ENCODE measurements around the gene TUBAL3.
A peak's percentile ranks its signal among the peaks of the same experiment; 100 is the strongest.
"Not testable (repeated sequence)": the region's sequence is repeated elsewhere in the genome, so short reads cannot be mapped to it uniquely, and the experiment has no call there.

The TUBAL3 gene

DNA sequence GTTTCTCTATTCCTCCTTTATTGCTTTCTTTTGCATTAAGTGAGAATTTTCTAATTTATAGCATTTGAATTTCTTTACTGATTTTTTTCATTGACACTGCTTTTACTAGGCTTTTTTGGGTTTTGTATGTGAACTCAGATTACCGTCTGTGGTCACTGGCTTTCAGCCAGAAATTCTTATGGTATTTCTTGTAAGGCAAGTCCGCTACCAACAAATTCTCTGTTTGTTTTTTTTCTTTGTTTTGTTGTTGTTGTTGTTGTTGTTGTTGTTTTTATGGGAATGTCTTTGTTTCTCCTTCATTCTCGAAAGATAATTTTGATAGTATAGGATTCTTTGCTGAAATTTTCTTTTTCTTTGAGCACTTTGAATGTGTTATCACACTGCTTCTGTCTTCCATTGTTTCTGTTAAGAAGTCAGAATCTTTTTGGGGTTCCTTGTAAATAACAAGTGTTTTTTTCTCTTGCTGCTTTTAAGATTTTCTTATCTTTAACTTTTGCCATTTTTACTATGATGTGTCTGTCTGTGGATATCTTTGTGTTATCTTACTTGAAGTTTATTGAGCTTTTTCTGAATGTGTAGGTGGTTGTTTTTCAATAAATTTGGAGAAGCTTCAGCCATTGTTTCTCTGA, 15.0 kb upstream of the TUBAL3 start:
- no peak for DNase-seq

DNA sequence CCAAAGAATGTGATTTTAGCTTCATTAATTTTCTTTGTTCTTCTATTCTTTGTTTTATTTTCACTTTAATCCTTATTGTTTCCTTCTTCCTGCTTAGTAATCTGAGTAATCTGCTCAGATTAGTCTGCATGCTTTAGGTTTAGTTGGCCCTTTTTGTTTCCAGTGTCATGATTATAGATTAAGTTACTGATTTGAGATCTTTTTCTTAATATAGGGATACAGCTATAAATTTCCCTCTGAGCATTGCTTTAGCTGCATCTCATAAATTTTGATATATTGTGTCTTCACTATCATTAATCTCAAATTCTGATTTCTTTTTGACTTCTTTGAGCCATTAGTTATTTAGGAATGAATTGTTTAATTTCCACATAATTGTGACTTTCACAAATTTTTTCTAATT, 14.0 kb upstream of the TUBAL3 start:
- no peak for DNase-seq

DNA sequence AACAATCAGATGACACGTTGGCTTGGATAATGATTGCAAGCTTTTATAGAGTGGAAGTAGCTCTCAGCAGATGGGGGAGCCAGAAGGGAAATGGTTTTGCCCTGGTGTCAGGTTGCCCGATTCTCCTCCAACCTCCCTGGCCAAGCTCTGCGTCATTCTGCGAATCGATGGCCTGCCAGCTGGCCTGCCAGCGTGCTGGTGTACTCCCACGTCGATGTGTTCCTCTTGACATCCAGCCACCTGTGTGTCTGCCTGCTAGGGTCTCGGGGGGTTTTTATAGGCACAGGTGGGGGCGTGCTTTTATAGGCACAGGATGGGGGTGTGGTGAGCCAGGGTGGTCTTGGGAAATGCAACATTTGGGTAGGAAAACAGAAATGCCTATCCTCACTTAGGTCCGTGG, 12.4 kb upstream of the TUBAL3 start:
- DNase-seq, result no peak

DNA sequence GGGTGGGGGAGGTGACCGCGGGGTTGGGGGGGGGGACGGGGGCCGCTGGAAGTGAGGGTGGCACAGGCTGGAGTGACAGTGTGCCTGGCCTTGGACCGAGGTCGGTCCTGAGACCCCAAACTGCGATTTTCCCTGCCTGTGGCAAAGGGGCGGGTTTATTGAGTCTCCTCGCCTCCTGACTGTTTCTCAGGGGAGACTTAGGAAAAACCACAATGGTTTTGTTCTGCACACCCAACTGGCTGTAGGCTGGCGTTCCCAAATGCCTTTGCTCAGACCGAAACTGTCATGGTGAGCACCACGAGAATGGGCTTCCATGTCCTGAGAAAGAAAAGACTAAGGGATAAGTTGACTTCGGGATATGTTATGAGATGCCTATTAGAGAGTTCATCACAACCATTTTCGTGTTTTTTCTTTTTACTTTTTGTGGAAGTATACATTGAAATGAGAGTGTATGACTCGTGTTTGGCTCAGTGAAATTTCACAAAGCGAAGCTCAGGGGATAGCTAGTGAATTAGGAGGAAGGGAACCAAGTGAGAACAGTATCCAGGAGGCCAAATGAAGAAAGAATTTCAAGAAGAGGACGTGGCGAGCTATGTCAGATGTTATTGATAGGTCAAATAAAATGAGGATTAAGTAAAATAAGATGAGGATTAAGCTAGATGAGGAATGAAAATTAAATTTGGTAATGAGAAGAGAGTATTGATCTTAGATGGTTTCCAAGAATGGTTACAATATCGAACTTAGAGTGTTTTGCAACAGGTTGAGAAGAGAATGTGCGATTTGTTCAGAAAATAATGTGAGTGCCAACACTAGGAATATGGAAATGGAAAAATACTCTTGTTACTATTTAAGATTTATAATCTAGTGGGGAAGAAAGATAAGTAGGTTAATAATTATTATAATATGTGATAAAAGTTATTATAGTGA, 8.6 kb upstream of the TUBAL3 start:
- no peak for DNase-seq

DNA sequence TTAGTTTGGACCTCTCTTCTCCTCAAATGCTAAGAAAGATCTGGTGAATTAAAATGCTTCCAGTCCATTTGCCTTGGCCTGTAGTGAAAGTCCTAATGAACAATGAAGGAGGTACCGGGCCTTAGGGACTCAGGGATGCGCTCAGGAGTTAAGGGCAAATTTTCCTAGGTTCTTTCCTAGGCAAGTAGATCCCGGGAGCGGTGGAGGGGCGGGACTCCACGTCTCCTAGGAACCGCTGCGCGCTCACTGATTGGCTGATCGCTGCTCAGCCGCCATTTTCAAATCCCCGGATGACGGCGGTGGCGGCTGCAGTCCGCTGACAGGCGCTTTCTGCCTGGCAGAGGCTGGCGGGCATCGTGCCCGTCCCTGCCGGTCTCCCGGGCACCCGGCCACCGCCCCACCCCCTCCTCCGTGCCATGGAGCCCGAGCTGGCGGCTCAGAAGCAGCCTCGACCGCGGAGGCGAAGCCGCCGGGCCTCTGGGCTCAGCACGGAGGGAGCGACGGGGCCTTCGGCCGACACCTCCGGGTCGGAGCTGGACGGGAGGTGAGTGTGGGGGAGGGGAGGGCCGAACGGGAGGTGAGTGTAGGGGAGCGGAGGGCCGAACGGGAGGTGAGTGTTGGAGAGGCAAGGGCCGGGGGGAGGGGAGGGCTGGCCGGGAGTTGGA, 7.8 kb upstream of the TUBAL3 start, which contains the start of gene NET1:
NET1 (plus strand) TSS at position 281 of the 665 bp plus-strand sequence; CDS start at position 417, 136 bp downstream.
- DNase-seq, result peak; percentile 51 to 55

DNA sequence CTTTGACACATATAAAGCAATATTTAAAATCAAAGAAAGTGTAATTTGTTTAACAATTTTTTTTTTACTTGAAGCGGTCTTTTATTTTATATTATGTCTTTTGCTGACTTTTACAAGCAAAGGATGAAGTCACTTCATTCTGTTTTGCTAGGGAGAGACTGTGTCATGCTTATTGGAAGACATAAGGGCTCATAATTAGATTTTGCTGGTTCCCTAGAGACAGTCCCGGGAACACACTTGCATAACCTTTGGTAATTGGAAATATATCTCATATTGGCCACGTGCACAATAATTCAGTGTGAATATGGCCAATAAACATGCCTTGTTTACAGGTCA, 7.3 kb upstream of the TUBAL3 start:
- DNase-seq, result no peak

DNA sequence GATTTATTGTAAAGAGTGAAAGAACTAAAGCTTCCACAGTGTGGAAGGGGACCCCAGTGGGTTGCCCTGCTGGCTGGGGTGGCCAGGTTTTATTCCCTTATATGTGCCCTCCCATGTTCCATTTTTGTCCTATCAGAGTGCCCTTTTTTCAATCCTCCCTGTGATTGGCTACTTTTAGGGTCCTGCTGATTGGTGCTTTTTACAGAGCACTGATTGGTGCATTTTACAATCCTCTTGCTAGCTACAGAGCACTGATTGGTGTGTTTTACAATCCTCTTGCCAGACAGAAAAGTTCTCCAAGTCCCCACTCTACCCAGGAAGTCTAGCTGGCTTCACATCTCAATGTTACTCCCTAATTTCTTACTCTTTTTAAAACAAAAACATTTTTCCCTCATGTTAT, 6.2 kb upstream of the TUBAL3 start:
- not testable (repeated sequence) for DNase-seq

DNA sequence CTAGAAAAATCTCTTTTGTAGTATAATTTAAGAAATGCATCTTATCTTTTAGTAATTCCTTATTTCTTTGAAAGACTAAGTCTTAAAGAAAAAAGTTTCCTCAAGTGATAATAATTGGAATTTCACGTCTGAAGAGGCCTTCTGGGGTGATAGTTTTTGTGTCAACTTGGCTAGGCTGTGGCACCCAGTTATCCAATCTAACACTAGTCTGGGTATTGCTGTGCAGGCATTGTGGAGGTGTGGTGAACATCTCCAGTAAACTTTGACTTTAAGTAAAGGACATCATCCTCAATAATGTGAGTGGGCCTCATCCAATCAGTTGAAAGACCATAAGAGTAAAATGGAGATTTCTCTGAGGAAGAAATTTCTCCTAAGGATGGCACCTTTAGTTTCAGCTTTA, 2.3 kb upstream of the TUBAL3 start:
- no peak for DNase-seq

DNA sequence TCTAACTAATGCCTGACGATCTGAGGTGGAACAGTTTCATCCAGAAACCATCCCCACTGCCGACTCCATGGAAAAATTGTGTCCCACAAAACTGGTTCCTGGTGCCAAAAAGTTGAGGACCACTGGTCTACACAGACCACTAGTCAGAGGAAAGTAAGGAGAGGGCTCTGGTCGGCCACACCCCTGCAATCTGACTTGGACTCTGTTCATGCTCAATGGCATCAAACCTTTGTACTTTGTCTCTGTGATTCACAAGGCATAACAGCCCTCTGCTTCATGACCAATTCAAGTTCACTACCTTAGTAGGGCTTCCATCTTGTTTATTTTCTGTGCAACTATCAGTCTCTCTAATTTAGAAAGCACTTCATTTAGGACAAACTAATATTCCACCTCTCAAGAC, 1.8 kb downstream of the TUBAL3 start:
- no peak for DNase-seq

DNA sequence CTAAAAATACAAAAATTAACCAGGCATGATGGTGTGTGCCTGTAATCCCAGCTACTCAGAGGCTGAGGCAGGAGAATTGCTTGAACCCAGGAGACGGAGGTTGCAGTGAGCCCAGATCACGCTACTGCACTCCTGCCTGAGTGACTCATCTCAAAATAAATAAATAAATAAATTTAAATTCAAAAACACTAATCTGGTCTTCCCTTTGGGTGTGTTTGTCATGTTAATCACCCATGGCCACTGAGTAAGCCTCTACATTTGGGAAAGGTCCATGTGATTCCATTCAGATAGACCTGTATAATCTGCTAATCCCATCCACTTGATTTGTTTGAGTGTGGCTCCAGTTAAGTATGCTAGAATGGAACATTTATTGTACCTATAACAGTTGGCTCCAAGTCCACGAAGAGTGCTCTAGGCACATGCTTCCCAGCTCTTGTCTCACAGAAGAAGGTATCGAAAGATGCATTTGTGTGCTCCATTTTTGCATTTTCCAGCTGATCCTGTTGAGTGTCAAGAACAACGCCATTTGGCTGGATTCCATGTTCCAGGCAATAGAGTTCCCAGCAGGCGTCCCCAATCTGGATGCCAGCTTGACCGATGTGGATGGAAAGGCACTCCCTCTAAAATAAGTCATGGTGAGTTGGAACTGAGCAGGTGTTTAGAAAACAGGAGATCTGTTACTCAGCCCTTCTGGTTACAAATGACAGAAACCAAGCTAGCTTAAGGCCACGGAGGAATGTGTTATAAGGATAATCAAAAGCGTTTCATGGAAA, 4.0 kb downstream of the TUBAL3 start:
- DNase-seq, result no peak

DNA sequence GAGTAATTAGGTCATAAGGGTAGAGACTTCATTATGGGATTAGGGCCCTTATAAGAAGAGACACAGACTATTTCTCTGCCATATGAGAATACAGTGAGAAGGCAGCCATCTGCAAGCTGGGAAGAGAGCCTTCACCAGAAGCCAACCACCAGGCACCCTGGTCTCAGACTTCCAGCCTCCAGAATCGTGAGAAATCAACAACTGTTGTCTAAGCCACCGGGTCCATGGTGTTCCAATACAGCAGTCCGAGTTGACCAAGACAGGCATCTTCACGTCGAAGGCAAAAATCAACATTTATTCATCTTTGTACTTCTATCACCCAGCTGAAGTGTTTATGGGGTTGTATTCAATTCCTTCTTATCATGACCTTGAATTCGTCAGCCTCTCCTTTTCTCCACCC, 5.3 kb downstream of the TUBAL3 start:
- no peak for DNase-seq

DNA sequence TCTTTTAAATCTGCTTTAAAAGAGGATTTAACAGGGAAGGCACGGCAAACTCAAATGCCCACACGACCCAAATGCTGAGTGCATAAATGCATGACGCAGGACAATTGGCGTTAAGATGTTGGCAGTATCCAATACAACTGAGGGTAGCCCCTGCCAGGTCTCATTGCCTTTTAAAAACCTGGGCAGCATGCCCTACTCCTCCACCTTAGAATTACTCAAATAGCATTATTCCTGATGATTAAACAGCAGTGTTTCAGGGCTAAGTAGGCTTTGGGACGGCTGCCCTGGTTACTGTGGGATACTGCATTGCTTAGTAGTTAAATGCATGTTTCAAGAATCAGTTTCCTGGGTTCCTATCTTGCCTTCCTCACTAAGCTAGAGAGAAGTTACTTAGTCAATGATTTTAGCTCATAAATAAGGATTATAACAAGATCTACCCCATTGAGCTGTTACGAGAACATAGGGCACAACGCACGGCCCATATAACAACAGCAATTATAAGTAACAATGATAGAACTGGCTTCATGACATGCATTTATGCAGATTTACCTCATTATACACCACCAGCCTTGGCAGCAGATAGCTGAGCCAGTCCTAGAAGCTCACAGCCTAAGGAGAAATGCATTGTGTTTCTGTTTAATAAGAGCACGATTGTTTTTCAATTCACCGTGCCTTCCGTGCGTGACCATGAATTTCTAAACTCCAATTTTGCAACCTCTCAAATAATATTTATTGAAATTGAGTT, 7.9 kb downstream of the TUBAL3 start:
- no peak for DNase-seq

DNA sequence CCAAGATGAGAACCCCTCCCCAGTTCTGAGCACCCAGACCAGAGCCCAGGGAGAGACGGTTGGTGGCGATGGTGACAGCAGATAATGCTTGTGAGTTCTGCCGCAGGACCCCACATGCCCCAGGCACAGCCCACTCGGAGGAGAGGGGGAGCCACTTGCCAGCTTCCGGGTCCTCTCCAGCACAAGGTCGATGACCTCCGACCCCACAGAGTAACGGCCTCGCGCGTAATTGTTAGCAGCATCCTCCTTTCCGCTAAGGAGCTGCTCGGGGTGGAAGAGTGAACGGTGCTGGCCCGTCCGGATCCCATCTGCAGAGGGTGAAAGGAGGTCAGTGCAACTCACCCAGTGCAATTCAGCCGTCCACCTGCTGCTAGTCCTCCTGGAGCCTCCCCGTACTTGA, 9.5 kb downstream of the TUBAL3 start:
- DNase-seq, result no peak

DNA sequence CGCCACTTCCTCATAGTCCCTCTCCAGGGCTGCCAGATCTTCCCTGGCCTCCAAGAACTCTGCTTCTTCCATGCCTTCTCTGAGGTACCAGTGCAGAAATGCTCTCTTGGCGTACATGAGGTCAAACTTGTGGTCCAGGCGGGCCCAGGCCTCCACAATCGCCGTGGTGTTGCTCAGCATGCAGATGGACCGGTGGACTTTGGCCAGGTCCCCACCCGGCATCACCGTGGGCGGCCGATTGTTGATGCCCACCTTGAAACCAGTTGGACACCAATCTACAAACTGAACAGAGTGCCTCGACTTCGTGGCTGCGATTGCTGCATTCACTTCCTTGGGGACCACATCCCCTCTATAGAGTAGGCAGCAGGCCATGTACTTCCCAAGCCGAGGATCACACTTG, 11.1 kb downstream of the TUBAL3 start:
- no peak for DNase-seq

DNA sequence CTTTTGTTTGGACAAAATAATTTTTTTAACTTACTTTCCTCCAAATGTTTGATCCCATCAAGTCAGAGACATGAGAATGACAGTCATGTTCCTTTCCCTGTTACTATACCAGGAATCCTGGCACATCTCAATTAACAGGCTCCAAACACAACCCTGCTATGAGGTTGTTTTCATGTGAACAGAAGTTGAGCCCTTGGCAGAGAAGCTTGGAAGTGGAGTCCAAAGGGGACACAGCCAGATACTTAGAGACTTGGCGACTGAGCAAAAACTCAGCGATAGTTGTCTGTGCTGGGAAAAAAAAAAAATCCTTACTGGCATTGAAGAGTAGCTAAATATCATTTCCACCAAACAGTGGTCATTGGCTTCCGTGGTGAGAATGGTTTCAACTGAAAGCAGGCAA, 12.8 kb downstream of the TUBAL3 start:
- DNase-seq, result no peak

DNA sequence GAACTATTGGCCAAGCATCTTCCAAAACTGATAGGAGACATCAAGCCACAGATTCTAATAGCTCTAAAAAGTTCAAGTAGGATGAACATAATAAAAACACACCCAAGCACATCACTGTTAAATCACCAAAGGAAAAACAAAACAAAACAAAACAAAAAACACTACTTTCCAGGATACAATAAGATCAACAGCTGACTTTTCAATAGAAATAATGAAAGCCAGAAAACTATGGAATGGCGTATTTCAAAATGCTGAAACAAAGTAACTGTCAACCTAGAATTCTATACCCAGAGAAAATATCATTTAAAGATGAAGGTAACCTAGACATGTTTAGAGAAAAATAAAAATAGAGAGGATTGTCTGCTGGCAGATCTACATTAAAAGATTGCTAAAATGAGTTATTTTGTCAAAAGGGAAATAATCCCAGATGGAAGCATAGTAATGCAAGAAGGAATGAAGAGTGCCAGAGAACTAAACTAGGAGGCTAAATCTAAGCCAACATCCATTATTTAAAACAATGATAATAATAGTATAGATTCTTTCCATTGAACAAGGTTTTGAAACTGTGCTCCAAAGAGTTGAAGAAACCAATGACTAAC, 13.9 kb downstream of the TUBAL3 start:
- no peak for DNase-seq

DNA sequence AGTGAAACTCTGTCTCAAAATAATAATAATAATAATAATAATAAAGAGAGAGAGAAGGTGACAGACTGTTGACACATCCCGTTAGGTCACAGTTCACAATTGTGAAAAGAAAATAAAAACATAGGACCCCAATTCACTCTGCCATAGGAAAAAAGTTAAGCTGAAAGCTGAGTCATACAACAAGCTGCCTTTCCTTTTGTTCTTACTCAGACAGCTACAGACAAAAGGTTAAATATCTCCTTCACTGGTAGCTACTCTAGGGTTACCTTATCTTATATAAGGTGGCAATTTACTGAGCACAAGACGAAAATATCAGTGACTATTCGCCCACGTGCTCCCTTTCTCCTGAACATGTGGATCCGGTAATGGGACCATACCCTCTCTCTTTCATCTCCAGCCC, 17.5 kb downstream of the TUBAL3 start:
- DNase-seq, result no peak

DNA sequence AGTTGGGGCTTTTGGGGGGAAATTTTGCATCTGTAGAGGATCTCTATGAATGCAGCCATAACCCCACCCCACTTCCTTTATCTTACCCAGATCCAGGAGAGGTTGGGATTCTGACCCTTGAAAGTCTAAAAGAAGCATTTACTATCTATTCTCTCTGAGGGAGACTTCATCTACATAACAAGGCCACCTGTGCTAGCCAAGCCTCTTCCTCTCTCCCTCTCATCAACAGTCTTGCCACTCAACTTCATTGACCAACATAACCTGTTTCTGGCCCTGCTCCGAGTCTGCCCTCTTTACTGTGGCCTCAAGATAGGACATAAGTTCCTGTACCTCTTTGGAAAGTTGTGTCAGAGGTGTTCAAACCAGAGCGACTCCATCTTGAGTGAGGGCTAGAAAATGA, 19.4 kb downstream of the TUBAL3 start:
- no peak for DNase-seq

DNA sequence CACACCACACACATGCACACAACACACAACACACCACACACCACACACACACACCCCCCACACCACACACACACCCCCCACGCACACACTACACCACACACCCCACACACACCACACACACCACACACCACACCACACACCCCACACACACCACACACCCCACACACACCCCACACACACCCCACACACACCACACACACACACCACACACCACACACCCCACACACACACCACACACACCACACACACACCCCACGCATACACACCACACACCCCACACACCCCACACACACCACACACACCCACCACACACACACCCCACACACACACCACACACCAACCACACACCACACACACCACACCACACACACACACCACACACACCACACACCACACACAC, 23.4 kb downstream of the TUBAL3 start:
- DNase-seq, result no peak

DNA sequence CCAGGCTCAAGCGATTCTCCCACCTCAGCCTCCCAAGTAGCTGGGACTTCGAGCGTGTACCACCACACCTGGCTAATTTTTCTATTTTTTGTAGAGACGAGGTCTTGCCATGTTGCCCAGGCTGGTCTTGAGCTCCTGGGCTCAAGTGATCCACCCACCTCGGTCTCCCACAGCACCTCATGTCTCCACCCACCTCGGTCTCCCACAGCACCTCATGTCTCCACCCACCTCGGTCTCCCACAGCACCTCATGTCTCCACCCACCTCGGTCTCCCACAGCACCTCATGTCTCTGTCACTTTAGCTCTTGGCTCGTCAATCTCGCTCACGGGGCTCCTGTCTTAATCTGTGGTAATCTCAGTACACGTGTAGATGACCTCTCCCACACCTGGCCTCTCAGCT, 24.2 kb downstream of the TUBAL3 start:
- DNase-seq, result not testable (repeated sequence)

DNA sequence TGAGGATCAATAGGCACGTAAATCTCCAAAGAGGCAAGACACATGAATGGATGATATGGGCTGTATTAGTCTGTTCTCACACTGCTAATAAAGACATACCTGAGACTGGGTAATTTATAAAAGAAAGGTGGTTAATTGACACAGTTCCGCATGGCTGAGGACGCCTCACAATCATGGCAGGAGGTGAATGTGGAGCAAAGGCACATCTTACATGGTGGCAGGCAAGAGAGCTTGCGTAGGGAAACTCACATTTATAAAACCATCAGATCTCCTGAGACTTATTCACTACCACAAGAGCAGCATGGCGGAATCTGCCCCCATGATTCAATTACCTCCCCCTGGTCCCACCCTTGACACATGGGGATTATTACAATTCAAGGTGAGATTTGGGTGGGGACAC, 25.4 kb downstream of the TUBAL3 start:
- not testable (repeated sequence) for DNase-seq

DNA sequence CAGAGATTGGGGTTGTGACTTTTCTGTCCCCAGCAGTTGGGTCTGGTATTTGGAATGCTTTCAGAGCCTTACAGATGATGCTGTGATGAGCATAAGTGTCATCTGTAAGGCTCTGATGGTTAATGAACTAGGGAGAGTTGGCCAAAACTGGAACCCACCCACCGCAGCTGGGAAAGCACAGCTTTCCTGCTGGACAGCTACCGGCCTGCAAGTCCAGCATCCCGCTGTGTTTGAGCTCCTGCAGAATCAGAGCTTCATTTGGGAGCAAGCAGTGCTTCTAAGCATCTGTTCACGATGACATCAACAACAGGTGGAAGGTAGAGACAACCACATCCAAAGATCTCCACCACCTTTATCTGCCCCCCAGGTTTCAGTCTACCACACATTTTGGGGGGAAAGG, 28.2 kb downstream of the TUBAL3 start:
- DNase-seq, result no peak
